ENCODE results near the gene EHBP1L1.
"Not testable (repeated sequence)": the region's sequence is repeated elsewhere in the genome, so short reads cannot be mapped to it uniquely, and the experiment has no call there.

Gene EHBP1L1

GRCh38 chr11:65637032-65637557, 61.2 kb downstream of the EHBP1L1 start:
- DNase-seq, result no peak

GRCh38 chr11:65637794-65638419, 62.1 kb downstream of the EHBP1L1 start, which contains the start of gene SIPA1:
SIPA1 (plus strand) TSS chr11:65638101; CDS start chr11:65640922, 2,821 bp downstream.
- peak; percentile 46 to 59 for DNase-seq

- DNase-seq, result not testable (repeated sequence)
Measured at GRCh38 chr11:65639228-65639597, 63.4 kb downstream of the EHBP1L1 start.

DNA sequence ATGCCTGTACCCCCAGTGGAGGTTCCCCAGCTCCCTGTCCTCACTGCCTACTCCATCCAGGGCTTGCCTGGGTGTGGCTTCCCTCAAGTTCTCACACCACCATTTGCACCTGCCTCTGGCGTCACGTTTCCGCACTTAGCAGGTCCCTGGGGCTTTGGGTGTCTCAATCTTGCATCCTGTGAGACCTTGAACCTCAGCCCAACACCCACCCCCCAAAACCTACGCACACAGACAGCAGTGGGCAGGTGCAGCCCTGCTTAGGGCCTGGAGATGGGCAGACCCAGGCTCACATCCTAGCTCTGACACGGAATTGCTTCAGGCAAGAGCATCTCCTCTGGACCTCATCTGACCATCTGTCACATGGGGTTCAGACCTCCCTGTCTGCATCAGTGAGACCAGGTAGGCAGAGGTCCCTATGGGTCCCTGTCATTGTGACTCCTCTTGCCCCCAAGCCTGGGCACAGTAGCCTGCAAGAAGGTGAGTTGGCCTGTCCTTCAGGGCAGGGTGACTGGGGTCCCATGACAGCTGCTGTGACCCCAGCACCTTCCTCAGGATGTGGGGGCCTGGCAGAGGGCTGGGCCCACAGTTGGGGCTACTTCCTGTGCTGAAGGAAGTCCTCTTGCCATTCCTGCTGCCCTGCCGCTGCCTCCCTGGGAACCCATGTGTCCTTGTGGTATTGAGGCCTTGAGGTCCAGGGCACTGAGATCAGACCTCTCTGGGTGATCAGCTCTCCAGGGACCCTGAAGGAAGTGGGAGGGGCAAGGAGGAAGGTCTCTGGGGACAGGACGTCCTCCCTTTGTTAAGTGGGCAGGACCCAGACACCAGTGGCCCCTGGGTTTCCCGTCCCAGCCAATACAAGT, 64.0 kb downstream of the EHBP1L1 start:
- peak in 1 of 2 donors; percentile 57 for DNase-seq

- DNase-seq, result peak; percentile 6 to 57
Measured at GRCh38 chr11:65640483-65641296, 64.8 kb downstream of the EHBP1L1 start.

GRCh38 chr11:65641297-65642013, 65.6 kb downstream of the EHBP1L1 start:
- no peak for DNase-seq
